Dermis blood vessel endothelial cell (primary cell): Measurements from ENCODE around the gene DNAJC6. TPM values are rescaled to one million over a fixed set of nuclear protein-coding genes. Genes with fewer than 3 reads are reported as not detected.
A peak's percentile ranks its signal among the peaks of the same experiment; 100 is the strongest.
"Not testable (repeated sequence)": the region's sequence is repeated elsewhere in the genome, so short reads cannot be mapped to it uniquely, and the experiment has no call there.

ENCODE experiments used
- DNase-seq: peaks from one replicate; pipeline ENCODE4 v3.0.0; 2010
- total RNA-seq: library from RNA; depleted of rRNA; stranded (reverse); fragments of >200 nt; gene quantifications from 2 replicates; pipeline ENCODE4 v1.2.3, GENCODE V29; 2014

The DNAJC6 gene
- total RNA-seq, 1 donor from 2014 or later = 11.9 TPM

DNA sequence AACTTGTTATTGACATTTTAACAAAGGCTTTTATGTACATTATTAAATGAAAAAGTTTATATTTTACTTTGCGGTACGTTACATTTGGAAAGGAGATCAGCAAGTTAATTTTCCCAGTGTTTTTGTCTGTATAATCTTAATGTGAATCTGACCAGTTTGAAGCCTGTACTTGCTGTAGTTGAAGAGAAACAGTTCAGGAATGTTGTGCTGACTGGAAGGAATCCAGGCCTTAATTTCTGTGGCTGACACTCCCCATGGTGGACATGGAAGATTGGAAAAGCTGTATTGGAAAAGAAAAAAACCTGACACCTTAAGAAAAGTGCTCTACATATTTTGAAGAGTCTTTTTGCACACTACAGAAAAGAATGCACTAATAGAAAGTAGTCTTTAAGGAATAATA is 126.6 kb downstream of the DNAJC6 start:
- no peak for DNase-seq

DNA sequence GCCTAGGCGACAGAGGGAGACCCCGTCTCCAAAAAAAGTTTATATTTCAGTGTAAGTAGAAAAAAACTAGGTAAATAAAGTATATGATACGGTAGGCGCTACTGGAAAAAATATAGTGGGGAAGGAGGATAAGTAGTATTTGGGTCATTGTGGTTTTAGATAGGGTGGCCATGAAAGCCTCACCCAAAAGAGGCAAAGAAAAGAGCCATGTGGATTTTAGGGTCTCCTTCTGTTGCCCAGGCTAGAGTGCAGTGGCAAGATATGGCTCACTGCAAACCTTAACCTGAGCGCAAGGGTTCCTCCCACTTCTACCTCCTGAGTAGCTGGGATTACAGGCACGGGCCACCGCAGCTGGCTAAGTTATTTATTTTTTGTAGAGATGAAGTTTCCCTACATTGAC is 128.3 kb downstream of the DNAJC6 start:
- DNase-seq = no peak

DNA sequence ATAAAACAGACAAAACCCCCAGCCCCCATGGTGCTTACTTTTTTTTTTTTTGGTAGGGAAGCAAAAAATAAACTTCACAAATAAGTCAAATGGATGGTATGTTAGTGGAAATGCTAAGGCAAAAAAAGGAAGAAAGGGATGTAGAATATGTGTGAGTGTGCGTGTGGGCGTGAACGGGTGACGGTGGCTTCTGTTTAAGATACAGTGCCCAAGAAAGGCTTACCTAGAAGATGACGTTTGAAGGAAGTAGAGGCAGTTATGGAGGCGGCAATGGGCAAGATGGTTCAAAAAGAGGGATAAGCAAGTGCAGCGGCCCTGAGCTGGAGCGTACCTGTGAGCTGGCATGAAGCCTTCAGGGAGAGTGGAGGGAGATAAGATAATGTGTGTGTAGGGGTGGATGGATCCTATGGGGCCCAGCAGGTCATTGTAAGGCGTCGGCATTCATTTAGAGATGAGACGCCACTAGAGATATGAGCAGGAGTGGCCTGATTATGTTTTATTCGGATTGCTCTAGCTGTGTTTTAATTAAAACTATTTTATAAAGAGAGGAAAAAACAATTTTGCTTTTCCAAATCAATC is 131.1 kb downstream of the DNAJC6 start:
- no peak for DNase-seq

DNA sequence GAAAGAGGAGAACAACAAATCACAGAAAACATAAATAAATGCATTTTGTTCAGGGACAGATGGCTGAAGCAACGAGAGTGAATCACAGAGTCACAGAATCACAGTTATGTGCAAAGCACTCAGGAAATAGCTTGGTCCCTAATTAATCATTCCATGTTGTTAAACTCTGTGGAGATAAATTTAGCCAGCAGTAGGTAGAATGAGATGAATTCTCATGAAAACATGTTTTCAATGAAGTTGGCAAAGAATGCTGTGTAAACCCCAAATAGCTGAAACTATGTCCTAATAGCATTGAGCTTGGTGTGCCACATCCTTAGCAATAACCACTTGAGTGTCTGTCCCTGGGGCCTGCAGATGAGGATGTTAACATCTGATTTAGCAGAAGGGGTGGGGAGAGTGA is 131.6 kb downstream of the DNAJC6 start:
- no peak for DNase-seq

DNA sequence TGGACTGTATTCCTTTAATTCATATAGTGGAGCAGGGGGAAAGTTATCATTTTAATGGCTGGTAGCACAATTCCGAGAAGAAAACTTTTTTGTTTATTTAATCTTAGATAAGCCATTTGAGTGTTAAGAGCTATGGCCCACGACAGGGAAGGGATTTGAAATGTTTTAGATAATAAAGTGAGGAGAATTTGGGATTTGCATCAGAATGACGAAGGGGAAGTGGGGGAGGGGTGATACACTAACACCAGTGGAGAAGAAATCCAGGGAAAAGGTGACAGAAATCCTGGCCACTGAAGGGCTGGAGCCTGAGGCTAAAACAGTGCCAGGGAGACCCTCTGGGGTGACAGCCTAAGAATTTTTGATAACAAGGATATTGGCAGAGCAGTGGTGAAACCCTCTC is 132.1 kb downstream of the DNAJC6 start:
- no peak for DNase-seq

DNA sequence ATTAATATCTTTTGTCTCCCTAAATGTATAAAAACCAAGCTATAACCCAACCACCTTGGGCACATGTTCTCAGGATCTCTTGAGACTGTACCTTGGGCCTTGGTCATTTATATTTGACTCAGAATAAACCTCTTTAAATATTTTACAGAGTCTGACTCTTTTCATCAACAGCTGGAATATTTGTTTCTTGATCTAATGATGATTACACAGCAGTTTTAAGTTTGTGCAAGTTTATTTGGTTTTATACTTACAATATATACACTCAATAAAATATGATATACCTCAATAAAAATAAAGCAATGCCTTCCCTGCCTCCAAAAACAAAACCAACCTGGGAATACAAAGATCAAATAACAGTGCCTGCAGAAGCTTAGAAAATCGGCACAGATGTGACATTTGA is 133.1 kb downstream of the DNAJC6 start:
- DNase-seq = no peak

DNA sequence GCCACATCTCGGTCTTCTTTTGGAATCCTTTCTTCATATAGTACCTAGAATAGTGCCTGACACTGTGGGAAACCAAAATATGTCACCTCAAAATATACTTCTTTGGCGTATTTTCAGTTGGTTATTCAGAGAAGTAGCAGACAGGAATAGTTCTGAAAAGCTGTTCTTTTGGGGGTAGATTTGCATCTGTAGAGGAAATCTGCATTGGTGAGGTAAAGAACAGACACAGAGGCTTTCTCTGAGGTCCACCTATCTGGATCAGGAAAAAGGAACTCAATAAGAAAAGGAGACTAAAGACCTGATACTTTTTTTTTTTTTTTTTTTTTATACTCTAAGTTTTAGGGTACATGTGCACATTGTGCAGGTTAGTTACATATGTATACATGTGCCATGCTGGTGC is 134.3 kb downstream of the DNAJC6 start:
- no peak for DNase-seq

DNA sequence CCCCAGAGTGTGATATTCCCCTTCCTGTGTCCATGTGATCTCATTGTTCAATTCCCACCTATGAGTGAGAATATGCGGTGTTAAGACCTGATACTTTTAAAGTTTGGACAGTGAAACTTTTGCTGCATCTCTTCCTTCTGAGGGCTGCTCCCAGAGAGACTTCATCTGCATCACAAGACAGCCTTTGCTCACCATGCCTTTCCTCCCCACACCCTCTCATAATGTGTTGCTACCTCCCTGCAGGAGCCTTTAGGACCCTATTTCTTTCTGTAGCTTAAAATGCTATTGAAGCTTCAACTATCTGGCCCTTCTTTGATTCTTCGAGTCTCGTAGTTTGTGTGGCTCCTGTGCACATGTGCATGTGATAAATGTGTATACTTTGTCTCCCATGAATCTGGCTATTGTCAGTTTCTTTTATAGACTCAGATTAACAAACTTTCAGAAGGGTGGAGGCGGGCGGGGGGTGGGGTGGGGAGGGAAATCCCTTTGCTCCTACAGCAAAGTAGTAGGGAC is 134.8 kb downstream of the DNAJC6 start:
- DNase-seq = no peak

DNA sequence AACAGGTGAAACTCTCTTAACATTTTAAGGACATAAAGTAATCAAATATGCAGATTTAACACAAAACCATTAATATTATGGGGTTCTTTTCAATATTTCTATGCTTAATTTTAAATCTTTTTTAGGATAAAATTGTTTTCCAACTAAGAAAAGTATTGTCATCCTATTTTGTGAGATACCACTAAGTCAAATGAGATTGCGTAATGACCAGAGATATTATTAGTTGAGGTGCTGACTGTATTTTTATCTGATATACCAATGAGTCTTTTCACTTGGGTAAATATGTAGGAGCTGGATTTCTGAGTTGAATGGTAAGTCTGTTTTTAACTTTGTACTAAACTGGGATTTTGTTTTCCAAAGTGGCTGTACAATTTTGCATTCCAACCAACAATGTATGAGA is 136.5 kb downstream of the DNAJC6 start:
- DNase-seq = no peak

DNA sequence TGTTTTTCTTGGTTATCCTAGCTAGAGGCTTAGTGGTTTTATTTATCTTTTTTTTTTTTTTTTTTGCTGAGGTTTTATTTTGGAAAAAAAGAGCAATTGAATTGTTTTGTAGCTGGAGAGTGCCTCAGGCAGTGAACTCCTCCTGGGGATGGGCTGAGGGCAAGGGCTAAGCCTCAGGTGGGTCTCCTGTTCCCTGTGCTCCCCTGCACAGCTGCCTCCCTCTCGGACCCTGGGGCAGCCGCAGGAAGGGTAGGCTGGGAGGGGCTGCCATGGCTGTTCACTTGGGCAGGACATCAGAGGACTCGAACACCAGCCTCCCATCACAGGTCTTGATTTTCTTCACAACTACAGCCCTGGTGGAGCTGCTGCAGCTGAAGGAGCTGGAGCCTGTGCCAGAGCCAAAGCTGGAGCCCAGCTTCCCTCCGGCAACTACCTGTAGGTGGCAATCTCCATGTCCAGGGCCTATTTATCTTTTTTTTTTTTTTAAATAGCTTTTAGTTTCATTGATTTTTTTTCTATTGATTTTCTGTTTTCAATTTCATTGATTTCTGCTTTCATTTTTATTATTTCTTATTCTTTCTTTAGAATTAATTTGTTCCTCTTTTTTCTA is 140.0 kb downstream of the DNAJC6 start:
- DNase-seq = no peak

DNA sequence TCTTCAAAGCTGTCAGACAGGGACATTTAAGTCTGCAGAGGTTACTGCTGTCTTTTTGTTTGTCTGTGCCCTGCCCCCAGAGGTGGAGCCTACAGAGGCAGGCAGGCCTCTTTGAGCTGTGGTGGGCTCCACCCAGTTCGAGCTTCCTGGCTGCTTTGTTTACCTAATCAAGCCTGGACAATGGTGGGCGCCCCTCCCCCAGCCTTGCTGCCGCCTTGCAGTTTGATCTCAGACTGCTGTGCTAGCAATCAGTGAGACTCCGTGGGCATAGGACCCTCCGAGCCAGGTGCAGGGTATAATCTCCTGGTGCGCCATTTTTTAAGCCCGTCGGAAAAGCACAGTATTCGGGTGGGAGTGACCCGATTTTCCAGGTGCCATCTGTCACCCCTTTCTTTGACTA is 146.3 kb downstream of the DNAJC6 start:
- not testable (repeated sequence) for DNase-seq

DNA sequence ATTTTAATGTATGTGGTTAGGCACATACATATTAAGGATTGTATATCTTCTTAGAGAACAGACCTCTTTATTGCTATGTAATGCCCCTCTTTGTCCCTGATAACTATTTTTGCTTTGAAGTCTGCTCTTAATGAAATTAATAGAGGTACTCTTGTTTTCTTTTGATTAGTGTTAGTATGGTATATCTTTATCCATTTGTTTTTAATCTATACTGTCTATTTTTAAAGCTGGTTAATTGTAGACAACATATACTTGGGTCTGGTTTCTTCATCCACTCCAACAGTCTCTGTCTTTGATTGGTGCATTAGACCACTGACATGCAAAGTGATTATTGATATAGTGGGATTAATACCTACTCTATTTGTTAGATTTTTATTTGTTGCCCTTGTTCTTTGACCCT is 147.1 kb downstream of the DNAJC6 start:
- no peak for DNase-seq

DNA sequence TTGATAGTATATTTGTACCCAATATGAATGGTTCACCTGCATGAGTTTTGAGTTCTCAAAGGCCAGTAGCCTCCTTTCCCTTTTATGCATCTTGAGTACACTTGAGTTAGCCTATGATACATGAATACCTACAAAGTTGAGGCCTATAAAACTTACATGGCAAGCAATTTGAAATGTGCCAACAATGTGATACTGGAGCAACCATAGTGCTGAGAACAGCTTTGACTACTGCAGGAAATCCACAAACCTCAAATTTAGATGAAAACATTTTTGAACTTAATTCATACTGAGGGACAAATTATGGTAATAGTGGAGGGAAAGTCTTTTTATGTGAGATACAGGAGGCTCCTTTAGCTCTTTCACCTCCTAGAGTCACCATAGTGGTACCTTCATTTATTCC is 148.5 kb downstream of the DNAJC6 start:
- DNase-seq = no peak

DNA sequence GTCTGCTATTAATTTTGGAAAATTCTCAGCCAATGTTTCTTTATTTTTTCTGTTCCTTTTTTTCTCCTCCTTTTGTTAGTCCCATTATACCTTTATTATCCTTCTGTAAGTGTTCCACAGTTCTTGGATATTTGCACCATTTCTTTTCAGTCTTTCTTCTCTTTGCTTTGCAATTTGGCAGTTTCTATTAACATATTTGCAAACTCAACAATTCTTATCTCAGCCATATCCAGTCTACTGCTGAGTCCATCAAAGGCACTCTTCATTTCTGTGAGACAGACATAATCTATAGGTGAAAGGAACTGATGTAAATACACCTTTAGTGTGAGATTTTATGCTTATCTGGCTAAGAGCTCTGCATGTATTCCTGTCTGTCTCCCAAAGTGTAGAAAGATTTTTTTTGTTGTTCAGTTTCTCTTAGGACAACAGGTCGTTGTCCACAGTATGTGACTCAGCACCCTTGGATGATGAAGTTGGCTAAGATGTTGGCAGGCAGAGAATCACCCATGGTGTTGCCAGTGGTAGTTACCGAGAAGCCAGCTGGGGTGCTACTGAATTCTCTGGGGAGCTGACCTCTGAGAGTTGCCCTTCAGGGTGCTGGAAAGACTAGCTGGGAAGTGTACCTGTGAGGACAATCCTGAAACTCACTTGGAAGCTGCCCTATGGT is 149.5 kb downstream of the DNAJC6 start:
- no peak for DNase-seq

DNA sequence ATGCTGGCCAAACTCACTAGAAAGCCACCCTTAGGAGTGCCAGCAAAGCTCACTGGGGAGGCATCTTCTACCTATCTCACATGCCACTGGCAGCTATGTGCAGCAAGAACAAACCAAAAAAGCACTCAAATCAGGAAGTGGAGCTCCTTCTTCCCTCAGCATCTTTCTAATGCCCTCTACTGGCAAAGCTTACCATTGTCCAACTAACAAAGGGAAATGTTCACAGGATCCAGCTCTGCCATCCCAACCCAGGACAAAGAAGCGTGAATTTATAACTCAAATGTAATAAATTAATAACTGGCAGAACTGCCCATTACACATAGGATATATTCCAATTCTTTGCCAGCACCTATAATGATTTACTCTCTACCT is 150.0 kb downstream of the DNAJC6 start:
- DNase-seq = peak; percentile 61

Other genes with a start within 250 kb of the DNAJC6 start
- gene AK4, start 161.3 kb upstream of the DNAJC6 start, total RNA-seq = 21.1 and 23.1 TPM in 2 replicates
- gene LEPR, start 111.1 kb downstream of the DNAJC6 start, total RNA-seq = 81.2 and 109 TPM in 2 replicates
- gene LEPROT, start 111.1 kb downstream of the DNAJC6 start, total RNA-seq = 58.7 and 60.6 TPM in 2 replicates